Muscle layer of duodenum (tissue), 2 donors: Measurements from ENCODE around the gene PKN2.
"Not testable (repeated sequence)": the region's sequence is repeated elsewhere in the genome, so short reads cannot be mapped to it uniquely, and the experiment has no call there.

Source experiments
- H3K27ac ChIP-seq: one replicate; pipeline ENCODE4 v1.7.0; 2013; ENCODE audit warnings: mild to moderate bottlenecking, low read length
- H3K27me3 ChIP-seq: one replicate; pipeline ENCODE4 v1.7.0; 2013; ENCODE audit warnings: low read depth, mild to moderate bottlenecking, control low read depth, low read length
- H3K36me3 ChIP-seq, 2 donors: one replicate each; pipeline ENCODE4 v1.7.0; 2013; ENCODE audit warnings: low read length in 2 of 2, control low read depth in 1 of 2, mild to moderate bottlenecking in 1 of 2; ENCODE audit not compliant: insufficient read depth in 2 of 2, control insufficient read depth in 1 of 2
- H3K4me1 ChIP-seq, 2 donors: one replicate each; pipeline ENCODE4 v1.7.0; 2013; ENCODE audit warnings: low read length in 2 of 2, mild to moderate bottlenecking in 2 of 2, control low read depth in 1 of 2, moderate library complexity in 1 of 2; ENCODE audit not compliant: insufficient read depth in 2 of 2, control insufficient read depth in 1 of 2
- H3K4me3 ChIP-seq, 2 donors: one replicate each; pipeline ENCODE4 v1.7.0; 2013; ENCODE audit warnings: low read length in 2 of 2, low read depth in 1 of 2, mild to moderate bottlenecking in 1 of 2
- H3K9me3 ChIP-seq, 2 donors: one replicate each; pipeline ENCODE4 v1.7.0; 2013; ENCODE audit warnings: low read length in 2 of 2, control low read depth in 1 of 2, mild to moderate bottlenecking in 1 of 2; ENCODE audit not compliant: control insufficient read depth in 1 of 2
- donor health status: healthy.

Gene PKN2

DNA sequence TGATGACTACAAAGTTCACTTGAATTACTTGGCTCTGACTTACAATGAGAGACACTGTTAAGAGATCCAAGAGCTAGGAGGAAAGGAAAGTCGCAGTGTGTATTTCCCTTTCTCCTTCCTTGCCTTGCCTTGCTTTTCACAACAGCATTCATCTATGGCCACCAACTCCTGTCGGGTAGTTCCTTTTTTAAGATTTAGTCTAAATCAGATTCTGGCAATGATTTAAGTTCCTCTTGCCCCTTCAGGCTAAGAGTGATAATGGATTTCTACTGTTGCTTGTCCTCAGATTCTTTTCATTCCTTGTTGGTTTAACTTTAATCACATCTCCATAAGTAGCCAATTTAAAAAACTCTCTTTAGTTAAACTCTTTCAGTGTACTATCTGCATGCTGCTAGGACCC lies 115.4 kb downstream of the PKN2 start:
- Histone ChIP-seq H3K27ac (no peak overlapping the region), H3K27me3 (no peaks in the 10 kb centered on the region), H3K4me1 (no peaks in the 10 kb centered on the region), H3K4me3 (no peak overlapping the region), H3K36me3 (peaks cover 11 to 25% of the 10 kb centered on the region in 2 donors), H3K9me3 (peaks cover 0 to 6% of the 10 kb centered on the region in 2 donors)

GRCh38 chr1:88800382-88801051 lies 116.4 kb downstream of the PKN2 start:
- H3K36me3 ChIP-seq, result peaks cover 14 to 28% of the 10 kb centered on the region in 2 donors
- H3K4me1 ChIP-seq, result no peaks in the 10 kb centered on the region
- no peak overlapping the region for H3K4me3 ChIP-seq
- H3K27me3 ChIP-seq, result no peaks in the 10 kb centered on the region
- no peak overlapping the region for H3K27ac ChIP-seq
- H3K9me3 ChIP-seq, result peaks cover 0 to 6% of the 10 kb centered on the region in 2 donors

DNA sequence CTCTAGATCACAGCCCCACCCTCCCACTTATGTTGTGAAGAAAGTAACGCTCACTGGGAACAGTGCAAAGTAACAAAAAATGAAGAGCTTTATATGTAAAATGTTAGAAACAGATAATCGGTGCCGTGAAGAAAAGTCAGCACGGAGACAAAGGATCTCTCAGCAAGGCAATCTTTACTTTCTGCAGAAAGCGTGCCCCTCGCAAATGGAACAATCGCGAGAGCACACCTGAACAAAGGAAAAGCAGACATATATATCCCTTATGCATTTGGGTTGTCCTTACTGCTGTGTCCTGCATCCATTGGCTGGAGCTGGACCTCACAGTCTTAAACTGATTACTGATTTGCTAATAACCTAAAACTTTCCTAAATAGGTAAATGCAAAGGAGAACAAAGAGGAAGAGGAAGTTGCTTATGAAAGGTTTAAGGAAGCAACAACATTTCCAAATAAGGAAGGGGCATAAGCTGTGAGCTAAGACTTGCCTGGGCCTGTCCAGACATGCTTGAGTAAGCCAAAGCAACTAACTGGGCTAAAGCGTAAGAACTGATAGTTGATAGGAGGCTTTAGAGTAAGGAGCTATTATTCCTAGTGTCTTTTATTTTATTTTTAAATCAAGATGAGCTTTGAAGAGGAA lies 117.6 kb downstream of the PKN2 start:
- peaks cover 7 to 30% of the 10 kb centered on the region in 2 donors for H3K36me3 ChIP-seq
- no peaks in the 10 kb centered on the region for H3K27me3 ChIP-seq
- H3K4me3 ChIP-seq, result no peak overlapping the region
- peaks cover 0 to 6% of the 10 kb centered on the region in 2 donors for H3K9me3 ChIP-seq
- H3K4me1 ChIP-seq, result no peaks in the 10 kb centered on the region
- no peak overlapping the region for H3K27ac ChIP-seq

DNA sequence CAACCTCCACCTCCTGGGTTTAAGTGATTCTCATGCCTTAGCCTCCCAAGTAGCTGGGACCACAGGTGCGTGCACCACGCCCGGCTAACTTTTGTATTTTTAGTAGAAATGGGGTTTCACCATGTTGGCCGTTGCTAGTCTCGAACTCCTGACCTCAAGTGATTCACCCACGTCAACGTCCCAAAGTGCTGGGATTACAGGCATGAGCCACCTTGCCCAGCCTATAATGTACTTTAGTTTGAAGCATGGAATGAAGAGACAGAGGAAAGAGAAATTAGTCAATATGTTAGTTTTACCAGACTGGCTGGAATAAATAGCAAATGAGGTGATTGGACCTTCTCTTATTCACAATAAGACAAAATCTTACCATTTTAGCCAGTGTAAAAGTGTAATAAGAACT lies 118.3 kb downstream of the PKN2 start:
- Histone ChIP-seq H3K4me1 (no peaks in the 10 kb centered on the region), H3K27ac (no peak overlapping the region), H3K4me3 (no peak overlapping the region), H3K27me3 (no peaks in the 10 kb centered on the region), H3K36me3 (peaks cover 11 to 32% of the 10 kb centered on the region in 2 donors), H3K9me3 (peaks cover 0 to 6% of the 10 kb centered on the region in 2 donors)

DNA sequence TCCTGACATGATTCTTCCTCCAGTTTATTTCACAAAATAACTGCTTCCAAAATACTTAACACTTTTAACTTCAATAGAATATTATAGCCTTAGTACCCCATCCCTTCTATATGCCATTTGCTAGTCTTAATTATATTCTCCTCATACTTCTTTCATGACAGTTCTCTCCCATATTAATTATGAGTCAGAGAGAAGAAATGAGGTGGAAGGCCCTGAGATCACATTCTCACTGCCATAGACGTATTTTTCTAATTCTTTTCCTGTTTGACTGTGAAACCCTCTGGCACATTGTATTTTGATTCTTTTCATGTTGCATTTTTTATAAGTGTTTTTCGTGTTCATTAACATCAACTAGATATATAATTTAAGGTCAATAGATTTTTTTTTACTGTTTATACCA lies 118.9 kb downstream of the PKN2 start:
- Histone ChIP-seq H3K9me3 (peaks cover 0 to 6% of the 10 kb centered on the region in 2 donors), H3K36me3 (peaks cover 12 to 34% of the 10 kb centered on the region in 2 donors), H3K27me3 (no peaks in the 10 kb centered on the region), H3K4me1 (no peaks in the 10 kb centered on the region), H3K27ac (no peak overlapping the region), H3K4me3 (no peak overlapping the region)

GRCh38 chr1:88803444-88803843 lies 119.4 kb downstream of the PKN2 start:
- no peaks in the 10 kb centered on the region for H3K27me3 ChIP-seq
- H3K36me3 ChIP-seq, result peaks cover 12 to 36% of the 10 kb centered on the region in 2 donors
- H3K9me3 ChIP-seq, result peaks cover 0 to 6% of the 10 kb centered on the region in 2 donors
- no peak overlapping the region for H3K27ac ChIP-seq
- H3K4me1 ChIP-seq, result no peaks in the 10 kb centered on the region
- H3K4me3 ChIP-seq, result no peak overlapping the region

DNA sequence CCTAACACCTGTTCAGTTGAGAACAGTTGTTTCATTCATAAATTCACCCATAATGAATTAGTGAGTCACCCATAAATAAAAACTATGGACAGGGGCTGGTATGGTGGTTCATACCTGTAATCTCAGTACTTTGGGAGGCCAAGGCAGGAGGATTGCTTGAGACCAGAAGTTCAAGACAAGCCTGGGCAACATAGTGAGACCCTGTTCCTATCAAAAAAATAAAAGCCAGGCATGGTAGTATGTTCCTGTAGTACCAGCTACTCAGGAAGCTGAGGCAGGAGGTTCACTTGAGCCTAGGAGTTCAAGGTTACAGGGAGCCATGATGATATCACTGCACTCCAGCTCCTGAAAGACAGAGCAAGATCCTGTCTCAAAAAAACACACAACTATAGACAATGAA lies 128.3 kb downstream of the PKN2 start:
- Histone ChIP-seq H3K4me3 (no peak overlapping the region), H3K4me1 (no peaks in the 10 kb centered on the region), H3K9me3 (no peaks in the 10 kb centered on the region), H3K36me3 (peaks cover 17 to 24% of the 10 kb centered on the region in 2 donors), H3K27ac (no peak overlapping the region), H3K27me3 (no peaks in the 10 kb centered on the region)

DNA sequence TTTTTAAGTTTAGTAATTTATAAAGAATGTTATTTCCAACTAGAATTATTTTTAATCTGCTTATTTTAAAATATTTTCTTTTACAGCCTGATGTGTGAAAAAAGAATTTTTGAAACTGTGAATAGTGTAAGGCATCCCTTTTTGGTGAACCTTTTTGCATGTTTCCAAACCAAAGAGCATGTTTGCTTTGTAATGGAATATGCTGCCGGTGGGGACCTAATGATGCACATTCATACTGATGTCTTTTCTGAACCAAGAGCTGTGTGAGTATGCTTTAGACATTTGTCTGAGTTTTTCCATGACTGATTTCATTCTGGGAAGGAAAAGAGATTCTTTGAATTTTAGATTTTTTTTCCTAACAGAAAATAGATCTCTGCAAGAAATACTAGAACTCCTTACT lies 129.4 kb downstream of the PKN2 start:
- H3K27me3 ChIP-seq, result no peaks in the 10 kb centered on the region
- H3K9me3 ChIP-seq, result no peaks in the 10 kb centered on the region
- H3K36me3 ChIP-seq, result peaks cover 13 to 22% of the 10 kb centered on the region in 2 donors
- H3K4me1 ChIP-seq, result no peaks in the 10 kb centered on the region
- no peak overlapping the region for H3K27ac ChIP-seq
- H3K4me3 ChIP-seq, result no peak overlapping the region

GRCh38 chr1:88819642-88820041 lies 135.6 kb downstream of the PKN2 start:
- H3K4me1 ChIP-seq, H3K27me3 ChIP-seq, H3K4me3 ChIP-seq, H3K9me3 ChIP-seq, H3K27ac ChIP-seq: not testable (repeated sequence)
- H3K36me3 ChIP-seq, result peaks cover 6 to 17% of the 10 kb centered on the region in 2 donors

DNA sequence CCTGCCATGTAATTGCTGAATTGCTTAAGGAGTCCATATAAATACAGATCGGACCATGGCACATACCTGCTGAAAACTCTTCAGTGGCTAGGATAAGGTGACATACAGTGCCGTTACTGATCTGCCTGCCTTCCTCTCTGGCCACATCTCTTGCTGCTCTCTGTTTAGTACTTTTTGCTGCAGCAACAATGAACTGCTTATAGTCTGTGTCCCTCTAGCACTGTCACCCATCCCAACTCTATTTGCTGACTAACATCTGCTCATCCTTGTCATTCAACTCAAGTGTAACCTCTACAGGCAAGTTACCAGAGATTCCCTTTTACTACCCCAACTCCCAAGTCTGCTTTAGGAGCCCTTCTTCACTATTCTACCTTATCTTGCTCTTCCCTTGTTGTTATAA lies 141.6 kb downstream of the PKN2 start:
- H3K27me3 ChIP-seq, result no peaks in the 10 kb centered on the region
- no peak overlapping the region for H3K27ac ChIP-seq
- H3K4me1 ChIP-seq, result peaks cover 0 to 9% of the 10 kb centered on the region in 2 donors
- no peak overlapping the region for H3K4me3 ChIP-seq
- no peaks in the 10 kb centered on the region for H3K9me3 ChIP-seq
- H3K36me3 ChIP-seq, result peaks cover 17 to 23% of the 10 kb centered on the region in 2 donors

GRCh38 chr1:88847643-88848042 lies 163.6 kb downstream of the PKN2 start:
- H3K36me3 ChIP-seq, result peaks cover 5 to 6% of the 10 kb centered on the region in 2 donors
- H3K27ac ChIP-seq, result no peak overlapping the region
- H3K27me3 ChIP-seq, result no peaks in the 10 kb centered on the region
- H3K9me3 ChIP-seq, result no peaks in the 10 kb centered on the region
- no peaks in the 10 kb centered on the region for H3K4me1 ChIP-seq
- H3K4me3 ChIP-seq, result no peak overlapping the region
